ENCODE data around the gene DLK2.
"Not testable (repeated sequence)": the region's sequence is repeated elsewhere in the genome, so short reads cannot be mapped to it uniquely, and the experiment has no call there.

The DLK2 gene

DNA sequence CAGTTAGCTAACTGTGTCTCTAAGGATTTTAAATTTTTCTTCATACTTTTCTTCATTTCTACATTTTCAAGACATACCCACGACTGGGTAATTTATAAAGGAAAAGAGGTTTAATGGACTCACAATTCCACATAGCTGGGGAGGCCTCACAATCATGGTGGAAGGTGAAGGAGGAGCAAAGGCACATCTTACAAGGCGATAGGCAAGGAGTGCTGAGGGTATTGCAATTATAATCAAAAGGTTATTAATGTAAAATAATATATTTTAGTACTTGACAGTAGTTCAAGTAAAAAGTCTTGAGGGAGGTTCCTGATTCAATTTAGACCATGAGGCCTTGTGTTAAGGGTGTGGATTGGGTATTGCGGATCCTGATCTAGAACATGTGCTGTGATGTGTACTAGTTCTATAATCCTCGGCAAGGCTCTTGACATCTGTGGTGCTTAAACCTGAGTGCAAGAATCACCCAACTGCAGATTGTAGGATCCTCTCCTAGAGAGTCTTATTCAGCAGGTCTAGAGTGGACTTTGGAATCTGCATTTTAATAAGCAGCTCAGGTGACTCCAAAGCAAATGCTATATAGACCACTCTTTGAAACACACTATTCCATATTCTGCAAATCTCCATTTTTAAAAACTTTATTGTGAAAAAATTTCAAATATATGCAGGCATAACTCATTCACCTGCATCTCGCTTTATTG lies 35.2 kb downstream of the DLK2 start:
- DNase-seq, result no peak

GRCh38 chr6:43416935-43417334 lies 38.4 kb downstream of the DLK2 start:
- DNase-seq, result no peak

DNA sequence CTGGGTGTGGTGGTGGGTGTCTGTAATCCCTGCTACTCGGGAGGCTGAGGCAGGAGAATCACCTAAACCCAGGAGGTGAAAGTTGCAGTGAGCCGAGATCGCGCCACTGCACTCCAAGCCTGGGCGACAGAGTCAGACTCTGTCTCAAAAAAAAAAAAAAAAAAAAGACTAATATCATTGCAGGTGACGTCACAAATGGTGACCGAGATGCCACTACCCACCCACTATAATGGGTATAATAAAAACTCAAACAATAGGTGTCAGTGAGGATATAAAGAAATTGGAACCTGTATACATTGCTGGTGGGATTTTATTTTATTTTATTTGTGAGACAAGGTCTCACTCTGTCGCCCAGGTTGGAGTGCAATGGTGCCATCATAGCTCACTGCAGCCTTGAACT lies 40.1 kb downstream of the DLK2 start:
- not testable (repeated sequence) for DNase-seq

- DNase-seq, result no peak
Observed at GRCh38 chr6:43413002-43413401, 42.3 kb downstream of the DLK2 start.

DNA sequence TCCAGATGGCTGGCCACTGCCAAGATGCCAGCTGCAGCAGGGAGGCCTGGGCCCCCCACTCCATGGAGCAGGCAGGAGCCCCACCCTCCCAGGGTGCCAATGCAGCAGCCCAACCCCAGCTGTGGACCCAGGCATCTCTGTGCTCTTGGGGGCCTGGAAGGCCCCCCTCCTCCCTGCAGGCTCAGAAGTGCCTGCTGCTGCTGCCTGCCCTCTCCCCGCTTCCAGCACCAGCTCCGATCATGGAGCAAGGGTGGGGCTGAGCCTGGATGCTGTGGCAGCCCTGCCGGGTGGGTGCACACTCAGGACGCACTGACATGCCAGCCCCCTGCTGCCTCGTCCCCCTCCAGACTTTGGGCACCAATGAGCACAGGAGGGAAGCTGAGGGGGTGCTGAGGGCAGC lies 42.8 kb downstream of the DLK2 start:
- DNase-seq, result no peak

- not testable (repeated sequence) for DNase-seq
Observed at GRCh38 chr6:43410776-43411175, 44.6 kb downstream of the DLK2 start.

- DNase-seq, result no peak
Observed at GRCh38 chr6:43408259-43408658, 47.1 kb downstream of the DLK2 start.

- no peak for DNase-seq
Observed at GRCh38 chr6:43407296-43407695, 48.1 kb downstream of the DLK2 start.

GRCh38 chr6:43405354-43405753 lies 50.0 kb downstream of the DLK2 start:
- DNase-seq, result no peak

DNA sequence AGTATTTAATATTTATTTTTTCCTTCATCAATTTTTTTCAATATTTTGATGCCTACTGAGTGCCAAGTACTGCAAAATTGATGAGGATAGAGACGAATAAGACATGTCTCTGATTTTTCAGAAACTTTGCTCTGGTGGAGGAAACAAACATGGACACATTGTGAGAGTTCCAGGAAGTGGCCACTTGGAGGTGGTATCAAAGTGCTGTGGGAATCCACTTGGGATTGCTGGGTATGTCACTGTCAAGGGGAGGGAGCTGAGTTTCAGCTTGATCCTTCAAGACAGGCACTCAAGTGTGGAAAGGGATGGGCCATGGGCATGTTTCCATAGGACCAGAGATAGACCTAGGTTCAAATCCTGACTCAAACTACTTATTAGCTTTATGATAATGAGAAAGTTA lies 52.5 kb downstream of the DLK2 start:
- no peak for DNase-seq

GRCh38 chr6:43401730-43402129 lies 53.6 kb downstream of the DLK2 start:
- DNase-seq, result no peak
